ENCODE measurements around the gene SUCLA2.
"Not testable (repeated sequence)": the region's sequence is repeated elsewhere in the genome, so short reads cannot be mapped to it uniquely, and the experiment has no call there.

The SUCLA2 gene

DNA sequence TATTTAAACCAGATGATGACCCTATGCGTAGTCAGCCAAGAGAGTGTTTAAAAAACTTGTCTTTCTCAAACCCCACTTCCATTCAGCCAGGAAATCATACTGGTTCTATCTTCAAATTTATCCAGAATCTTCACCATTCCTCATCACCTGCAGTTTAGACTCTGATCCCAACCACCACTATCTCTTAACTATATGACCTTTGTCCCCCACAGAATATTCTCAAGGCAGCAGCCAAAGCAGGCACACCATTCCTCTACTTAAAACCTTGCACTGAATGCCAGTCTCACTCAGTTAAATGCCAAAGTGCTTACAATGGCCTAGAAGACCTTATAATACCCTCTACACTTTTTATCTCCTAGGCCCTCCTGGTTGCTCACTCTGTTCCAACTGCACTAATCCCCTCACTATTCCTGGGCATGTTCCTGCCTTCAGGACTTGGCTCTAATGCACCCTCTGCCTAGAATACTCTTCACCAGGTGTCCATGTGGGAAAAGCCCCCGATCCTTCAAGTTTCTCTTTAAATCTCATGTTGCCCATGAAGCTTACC, 10.1 kb downstream of the SUCLA2 start:
- DNase-seq, result no peak

DNA sequence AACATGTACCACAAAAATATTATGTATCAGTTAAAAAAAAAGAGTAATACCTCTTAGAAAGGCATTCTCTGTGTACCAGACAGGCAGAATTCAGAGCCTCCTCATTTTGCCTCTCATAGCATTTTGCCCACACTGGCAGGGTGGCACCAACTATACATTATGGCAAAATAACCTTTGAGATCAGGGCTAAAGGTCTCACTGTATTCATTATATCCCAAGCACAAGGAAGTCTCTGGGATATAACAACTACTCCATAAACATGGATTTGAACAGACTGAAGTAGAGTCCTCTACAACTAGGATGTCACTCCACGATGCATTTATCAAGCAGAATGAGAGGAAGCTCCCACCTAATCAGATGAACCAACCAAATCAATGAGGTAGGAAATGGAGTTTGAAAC, 10.6 kb downstream of the SUCLA2 start:
- no peak for DNase-seq

DNA sequence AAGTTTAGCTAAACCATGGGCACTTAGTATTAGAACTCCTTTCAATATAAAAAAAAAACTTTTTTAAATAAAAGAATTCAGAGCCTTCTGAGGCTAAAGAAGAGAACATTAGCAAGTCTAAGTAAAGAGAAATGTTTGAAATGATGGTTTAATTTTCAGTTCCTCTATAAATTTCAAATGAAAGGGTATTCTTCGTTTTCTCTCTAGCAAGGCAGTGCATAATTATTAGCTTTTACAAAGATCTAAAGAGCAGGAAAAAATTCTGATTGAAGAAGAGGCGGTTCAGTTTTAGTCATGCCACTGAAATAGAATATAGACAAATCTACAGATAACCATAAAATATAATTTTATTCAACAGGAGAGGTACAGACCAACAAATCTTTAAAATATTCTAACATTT, 18.0 kb downstream of the SUCLA2 start:
- no peak for DNase-seq

DNA sequence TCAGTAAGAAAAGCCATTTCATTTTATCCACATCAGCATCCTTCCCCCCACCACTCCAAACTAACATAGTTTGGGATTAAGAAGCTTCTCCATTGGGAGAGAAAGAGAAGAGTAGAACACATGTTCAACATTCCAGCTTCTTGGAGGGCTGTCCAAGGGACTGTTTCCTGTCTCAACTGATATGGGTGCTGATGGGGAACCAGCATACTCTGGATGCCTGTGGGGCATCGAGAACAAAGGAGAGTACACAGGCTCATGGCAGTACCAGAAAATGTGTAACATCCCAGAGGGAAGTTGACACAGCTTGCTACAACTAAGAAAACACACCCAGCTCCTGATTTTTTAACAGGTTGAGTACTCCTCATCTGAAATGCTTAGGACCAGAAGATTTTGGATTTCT, 24.7 kb downstream of the SUCLA2 start:
- no peak for DNase-seq

DNA sequence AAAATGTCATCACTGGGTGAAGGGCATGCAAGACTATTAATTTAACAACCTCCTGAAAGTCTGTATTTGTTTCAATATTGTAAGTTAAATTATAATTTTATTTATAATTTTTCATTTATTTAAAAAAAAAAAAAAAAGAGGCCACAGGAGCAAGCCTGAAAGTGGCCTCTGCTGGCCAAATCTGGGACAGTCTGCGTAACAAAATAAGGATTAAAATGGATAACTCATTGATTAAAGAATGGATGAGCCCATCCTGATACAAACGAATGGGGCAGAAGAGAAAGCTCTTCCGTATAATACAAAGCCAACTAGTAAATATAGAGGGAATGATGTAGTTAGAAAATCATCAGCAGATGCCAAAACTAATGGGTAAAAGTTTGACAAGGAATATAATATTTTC, 36.2 kb downstream of the SUCLA2 start:
- DNase-seq, result no peak

DNA sequence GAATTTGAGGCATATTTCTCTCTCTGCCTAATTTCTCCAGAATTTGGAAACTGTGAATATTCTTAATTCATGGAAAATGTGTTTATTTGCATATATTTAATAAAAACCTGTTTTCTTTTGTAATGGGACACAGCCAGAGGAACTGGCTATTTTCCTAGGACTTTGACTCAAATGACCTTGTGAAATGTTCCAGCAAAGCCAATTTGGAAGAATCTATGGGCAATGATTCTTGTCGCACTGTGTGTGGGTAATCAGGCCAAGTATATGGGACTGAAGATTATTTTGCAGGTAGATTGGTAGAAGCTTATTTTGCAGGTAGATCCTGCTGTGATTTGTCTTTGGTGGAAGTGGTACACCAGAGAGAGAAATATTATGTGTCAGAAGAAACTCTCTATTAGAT, 38.8 kb downstream of the SUCLA2 start:
- DNase-seq, result no peak

DNA sequence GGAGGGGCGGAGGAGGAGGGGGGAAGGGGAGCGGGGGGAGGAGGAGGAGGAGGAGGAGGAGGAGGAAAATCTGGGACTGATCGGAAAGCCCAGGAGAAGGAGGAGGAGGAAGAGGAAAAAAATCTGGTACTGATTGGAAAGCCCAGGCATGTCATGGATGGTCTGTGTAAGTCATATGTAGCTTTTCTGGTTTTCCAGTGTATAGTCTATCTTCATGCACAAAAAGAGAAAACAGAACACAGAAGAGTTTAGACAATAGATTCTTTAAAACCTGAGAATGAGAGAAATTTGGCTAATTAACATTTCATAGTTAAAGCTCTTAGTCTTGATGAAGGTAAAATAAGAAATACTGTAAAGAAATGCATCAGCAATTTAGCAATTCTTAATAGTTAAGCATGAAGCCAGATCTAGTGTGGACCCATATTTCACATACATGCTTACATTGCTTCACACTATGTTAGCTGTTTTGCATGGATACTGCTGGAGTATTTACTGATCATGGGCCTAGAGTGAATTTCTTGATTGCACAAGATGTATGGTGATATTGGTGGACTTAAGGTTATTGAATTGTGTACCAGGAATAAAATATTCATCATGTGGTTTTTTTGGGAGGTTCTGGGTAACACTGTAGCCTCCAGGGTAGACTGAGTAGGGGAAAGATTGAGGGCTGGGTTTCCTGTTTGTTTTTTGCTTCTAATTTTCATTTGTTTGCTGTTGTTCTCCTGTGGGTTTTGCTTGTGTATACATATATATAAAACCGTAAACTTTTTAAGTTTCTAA, 41.4 kb downstream of the SUCLA2 start:
- no peak for DNase-seq

DNA sequence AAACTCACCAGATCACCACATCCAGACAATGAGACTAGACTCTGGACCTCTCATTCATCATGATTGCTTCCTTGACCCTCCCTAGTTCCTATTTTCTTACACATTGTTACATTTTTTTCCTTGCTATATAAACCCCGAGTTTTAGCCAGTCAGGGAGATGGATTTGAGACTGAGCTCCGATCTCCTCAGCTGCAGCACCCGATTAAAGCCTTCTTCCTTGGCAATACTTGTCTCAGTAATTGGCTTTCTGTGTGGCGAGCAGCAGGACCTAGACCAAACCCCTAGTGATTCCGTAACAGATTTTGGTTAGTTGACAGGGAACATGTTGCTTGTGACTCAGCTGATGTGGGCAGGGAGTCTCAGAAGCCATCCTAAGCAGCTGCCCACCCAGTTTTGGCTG, 44.0 kb downstream of the SUCLA2 start:
- no peak for DNase-seq

DNA sequence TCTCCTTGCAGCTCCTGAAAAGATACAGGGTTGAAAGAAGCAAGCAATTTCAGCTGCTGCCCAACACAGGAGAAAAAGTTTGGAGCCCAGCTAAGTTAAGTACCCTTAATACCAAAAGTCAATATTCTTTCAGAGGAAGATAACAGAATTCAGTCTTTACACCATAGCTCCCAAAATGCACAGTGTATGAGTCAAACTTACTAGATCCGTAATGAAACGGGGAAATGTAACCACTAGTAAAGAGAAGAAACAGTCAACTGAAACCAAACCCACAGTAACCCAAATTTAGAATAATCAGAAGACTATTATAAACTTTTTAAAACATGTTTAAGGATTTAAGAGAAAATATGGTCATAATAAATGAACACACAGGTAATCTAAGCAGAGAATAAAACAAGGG, 45.2 kb downstream of the SUCLA2 start:
- no peak for DNase-seq

DNA sequence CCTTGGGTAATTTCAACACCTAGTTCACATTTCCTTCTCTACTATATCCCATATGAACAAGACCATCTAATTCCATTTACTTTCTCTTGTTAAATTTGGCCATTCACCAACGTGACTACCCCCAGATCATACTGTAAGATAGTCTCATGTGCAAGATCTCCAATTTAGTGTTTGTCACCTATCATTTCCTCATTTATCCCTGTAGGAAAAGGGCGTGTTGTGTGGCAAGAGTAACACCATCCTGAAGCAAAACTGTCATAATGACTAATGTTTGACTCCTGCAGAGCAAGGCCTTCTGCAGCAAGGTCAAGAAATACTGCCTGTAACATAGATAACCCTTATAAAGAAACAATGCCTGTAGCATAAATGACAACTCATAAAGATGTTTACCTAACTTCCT, 51.3 kb downstream of the SUCLA2 start:
- DNase-seq, result no peak

DNA sequence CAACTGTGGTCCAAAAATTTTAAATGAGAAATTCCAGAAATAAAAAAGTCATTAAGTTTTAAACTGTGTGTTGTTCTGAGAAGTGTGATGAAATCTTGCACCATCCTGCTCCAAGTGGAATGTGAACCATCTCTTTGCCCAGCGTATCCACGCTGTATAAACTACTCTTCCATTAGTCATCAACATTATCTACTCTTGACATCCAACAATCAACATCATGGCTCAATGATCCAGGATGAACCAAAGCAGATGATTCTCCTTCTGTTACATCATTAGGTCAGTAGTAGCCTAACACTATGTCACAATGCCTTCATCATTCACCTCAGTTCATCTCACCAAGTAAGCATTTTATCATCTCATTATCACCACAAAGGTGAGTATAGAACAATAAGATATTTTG, 55.3 kb downstream of the SUCLA2 start:
- no peak for DNase-seq

DNA sequence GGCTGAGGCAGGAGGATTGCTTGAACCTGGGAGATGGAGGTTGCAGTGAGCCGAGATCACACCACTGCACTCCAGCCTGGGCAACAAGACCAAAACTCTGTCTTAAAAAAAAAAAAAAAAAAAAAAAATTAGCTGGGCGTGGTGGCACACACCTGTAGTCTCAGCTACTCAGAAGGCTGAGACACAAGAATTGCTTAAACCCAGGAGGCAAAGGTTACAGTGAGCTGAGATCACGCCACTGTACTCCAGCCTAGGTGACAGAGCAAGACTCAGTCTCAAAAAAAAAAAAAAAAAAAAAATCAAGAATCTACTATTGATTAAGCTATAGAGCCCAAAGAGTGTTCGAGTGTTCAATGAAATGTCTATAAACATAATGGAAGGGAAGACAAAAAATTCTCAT, 55.9 kb downstream of the SUCLA2 start:
- not testable (repeated sequence) for DNase-seq

DNA sequence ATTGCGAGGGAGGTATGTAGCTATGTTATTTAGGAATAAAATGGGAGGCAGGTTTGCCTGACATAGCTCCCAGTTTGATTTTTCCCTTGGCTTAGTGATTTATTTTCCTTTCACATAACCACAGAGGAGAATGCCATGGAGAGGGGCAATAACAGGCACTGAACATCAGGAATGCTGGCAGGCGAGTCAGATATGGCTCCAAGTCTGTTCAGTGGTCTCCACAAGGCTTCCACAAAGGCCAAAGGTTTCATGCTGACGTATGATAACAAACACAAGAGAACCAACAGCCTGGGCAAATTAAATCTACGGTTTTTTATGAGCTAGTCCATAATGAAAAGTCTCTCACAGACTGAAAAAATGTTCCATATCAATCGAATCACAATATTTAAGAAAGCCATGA, 66.7 kb downstream of the SUCLA2 start:
- no peak for DNase-seq

DNA sequence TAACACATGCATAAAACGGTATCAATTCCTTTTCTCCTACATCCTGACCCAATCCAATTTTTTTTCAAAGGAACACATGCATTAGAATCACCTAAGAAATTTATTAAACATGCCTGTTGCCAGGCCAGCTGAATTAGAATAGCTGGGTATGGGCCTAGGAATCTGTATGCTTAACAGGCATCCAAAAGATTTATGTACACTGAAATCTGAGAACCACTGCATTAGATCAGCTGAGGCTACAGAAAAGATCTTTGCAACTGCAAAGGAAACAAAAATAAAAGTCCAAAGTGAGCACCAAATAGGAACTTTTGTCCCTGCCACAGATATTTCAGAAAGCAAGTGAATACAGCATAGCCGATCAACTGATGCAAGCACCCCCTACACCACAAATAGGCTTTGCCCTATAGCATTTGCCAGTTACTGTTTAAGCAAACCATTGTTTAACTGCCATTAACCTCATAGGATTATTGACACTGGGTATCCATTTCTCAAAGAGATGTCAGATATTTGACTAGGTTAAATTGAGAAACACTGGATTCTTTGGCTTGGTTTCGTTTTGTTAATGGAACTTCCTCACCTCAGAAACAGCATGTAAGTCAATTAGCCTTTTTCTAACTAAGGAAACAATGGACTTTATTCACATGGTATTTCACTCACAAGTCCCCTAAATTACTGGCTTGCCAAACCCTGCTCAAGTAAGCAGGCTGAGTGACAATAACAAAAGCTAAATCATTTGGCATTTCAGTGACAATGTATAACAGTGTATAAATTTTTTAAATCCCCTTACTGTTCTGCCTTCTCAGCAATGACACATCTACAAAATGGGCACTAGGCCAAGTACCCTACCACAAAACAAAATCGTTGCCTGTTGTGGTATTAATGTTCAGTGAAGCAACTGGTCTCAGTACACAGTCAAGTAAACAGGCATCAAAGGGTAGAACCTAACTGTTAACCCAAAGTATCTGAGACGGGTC, 67.8 kb downstream of the SUCLA2 start:
- DNase-seq, result no peak

DNA sequence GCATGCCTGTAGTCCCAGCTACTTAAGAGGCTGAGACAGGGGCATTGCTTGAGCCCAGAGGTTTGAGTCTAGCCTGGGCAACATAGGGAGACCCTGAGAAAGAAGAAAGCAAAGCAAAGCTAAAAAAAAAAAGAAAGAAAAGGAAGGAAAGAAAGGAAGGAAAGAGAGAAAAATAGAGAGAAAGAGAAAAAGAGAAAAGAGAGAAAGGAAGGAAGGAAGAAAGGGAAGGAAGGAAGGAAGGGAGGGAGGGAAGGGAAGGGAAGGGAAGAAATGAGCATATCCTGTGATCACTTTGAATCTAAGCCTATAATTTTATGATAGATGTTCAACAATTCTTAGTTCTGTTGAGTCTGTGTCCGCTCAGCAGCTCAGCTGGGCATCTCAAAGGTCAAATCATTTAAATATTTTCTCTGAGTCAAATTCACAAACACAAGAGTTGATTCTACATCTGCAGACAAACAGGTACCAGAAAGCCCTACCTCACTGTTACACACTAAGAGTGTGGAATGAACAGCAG, 70.4 kb downstream of the SUCLA2 start:
- DNase-seq, result no peak

DNA sequence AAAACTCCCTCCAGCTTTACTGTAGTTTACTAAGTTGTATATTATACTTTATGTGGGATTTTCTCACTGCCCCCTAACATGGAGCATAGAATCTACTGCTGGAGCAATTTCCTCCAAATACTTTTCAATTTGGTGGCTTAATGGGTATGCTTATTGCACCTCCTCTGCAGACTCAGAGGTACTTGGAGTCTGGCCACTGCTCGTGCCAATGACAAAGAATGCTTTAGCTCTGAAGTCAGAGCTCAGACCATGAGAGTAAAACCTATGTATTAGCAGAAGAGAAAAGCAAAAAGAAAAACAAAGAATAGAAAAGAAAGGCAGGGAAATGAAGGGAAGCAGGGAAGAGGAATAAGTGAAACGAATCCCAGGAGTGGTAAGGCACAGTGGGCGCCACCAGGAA, 71.9 kb downstream of the SUCLA2 start:
- no peak for DNase-seq

DNA sequence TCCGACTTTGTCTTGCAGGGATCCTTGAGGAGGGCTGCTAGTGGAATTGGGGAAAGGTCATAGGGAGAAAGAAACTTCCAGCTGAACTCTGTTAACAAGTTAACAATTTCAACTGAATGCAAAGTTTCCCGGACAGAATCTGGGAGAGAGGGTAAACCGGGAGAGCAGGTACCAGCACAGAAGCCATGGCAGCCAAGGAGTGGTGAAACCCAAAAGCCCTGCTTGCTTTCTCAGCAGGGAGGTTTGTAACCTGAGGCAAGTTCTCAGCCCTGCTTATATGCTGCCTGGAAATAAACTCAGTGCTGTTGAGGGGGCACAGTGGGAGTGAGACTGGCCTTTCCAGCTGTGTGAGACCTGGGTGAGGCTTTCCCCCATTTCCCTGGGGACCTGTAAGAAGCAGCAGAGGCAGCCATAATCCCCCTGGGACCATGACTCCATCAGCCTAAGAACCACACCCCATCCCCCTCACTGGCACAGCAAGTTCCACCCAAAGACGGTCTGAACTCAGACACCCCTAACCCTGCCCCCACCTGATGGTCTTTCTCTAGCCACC, 84.0 kb downstream of the SUCLA2 start:
- DNase-seq, result no peak

DNA sequence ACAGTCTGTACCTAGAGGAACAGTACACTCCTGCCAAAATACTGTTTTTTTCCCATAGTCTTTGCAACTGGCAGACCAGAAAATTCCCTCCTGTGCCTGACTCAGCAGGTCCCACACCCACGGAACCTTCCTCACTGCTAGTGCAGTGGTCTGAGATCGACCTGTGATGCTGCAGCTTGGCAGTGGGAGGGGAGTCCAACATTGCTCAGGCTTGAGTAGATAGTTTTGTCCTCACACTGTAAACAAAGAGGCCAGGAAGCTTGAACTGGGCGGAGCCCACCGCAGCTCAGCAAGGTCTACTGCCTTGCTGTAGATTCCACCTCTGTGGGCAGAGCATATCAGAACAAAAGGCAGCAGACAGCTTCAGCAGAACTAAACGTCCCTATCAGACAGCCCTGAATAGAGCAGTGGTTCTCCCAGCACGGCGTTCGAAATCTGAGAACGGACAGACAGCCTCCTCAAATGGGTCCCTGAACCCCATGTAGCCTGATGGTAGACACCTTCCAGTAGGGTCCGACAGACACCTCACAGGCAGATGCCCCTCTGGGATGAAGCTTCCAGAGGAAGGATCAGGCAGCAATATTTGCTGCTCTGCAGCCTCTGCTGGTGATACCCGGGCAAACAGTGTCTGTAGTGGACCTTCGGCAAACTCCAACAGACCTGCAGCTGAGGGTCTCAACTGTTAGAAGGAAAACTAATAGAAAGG, 92.7 kb downstream of the SUCLA2 start:
- DNase-seq, result no peak

DNA sequence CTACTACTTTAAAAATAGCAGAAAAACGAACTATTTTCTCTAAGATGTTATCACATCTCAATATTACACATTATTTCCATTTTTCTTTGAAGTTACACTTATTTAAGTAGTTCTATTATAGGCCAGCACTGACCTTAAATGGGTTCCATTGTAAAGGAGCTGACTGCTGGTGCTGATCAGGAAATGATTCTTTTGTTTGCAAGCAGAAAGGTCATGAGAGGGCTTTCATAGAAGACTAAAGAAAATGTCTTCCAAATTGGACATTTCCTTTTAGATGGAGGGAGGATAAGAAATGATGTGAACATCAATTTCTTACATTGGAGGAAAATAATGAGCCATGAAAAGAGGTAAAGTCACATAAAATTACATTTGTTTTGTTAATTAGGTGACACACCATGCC, 96.2 kb downstream of the SUCLA2 start:
- DNase-seq, result no peak

DNA sequence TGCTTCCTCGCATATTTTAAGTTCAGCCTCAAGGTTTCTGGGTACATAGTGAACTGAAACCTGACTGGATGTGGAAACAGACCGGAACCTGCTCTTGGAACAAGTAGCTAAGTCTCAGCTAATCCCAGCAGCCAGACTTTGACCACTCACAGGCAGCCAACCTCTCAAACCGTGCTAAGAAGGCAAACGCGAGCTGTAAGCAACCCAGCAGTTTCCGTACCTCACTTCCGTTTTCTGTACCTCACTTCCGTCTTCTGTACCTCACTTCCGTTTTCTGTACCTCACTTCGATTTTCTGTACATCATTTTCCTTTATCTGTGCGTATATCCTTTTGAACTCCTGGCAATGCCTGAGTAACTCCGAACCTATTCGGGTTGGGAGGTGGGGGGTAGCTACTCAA, 96.8 kb downstream of the SUCLA2 start:
- peak; percentile 40 for DNase-seq

DNA sequence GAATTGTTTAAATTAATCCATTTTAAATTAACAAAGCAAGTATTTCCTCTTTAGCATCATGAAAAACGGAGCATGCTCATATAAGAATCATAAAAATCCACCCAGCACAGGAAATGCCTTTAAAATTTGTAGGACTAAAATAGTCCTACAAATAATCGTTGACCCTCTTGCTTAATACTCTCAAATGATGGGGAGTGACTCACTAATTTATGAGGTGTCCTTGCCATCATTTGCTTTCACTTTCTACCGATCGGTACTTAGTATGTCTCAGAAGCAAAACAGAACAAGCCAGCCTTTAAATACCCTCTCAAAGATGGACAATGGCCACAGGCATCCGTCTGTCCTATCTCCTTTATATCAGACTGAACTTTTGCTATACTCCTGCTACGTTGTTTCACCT, 97.2 kb downstream of the SUCLA2 start:
- DNase-seq, result no peak

DNA sequence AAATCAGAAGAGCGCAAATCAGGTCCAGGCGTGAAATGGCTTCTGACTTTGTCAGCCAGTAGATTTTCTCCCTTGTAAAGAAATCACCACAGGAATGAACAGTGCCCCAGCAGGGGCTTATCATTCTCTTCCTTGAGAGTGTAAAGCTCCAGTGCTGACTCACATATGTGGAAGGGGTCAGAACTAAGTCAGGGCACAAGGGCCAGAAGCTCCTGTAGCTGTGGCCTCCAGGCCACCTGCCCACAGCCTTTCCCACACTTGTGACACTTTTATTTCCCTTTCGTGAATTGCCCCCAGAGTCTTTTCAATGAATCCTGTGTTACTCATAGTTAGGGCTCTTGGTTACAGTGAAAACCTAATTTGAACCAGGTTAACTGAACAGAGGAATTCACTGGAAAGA, 99.6 kb downstream of the SUCLA2 start:
- DNase-seq, result no peak

DNA sequence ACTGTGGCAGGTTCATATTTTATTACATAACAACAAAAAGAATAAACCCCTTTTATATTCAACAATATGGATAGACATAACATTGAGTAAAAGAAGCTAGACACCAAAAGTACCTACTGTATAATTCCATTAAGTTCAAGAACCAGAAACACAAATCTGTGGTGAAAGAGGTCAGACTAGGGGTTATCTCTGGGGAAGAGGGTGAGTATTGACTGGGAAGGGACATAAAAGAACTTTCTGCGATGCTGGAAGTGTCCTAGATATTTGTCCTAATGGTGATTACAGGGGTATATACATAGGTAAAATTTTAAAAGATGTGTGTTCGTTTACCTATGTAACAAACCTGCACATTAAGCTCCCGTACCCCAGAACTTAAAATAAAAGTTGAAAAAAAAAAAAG, 103.0 kb downstream of the SUCLA2 start:
- no peak for DNase-seq
